B cell (primary cell): ENCODE measurements around the gene PNPLA1. TPM values are rescaled to one million over a fixed set of nuclear protein-coding genes. Genes with fewer than 3 reads are reported as not detected.

Experiments
- ATAC-seq: fragments of 200-7000 bp; cut with Tn5 transposase; one replicate; pipeline ENCODE4 v1.10.0; 2021; ENCODE audit warnings: low read depth, mild to moderate bottlenecking, moderate number of reproducible peaks, moderate library complexity
- CTCF ChIA-PET: fragments of 350-600 bp; sonication (Branson Sonifier 250); formaldehyde crosslinking; loops from one replicate; lab custom pipeline; 2021; ENCODE audit warnings: antibody characterized with exemption, inconsistent platforms; lab: Charles Lee
- POLR2A ChIA-PET: fragments of 350-600 bp; sonication (Branson Sonifier 250); formaldehyde crosslinking; loops from one replicate; lab custom pipeline; 2021; ENCODE audit warnings: antibody characterized with exemption; lab: Charles Lee
- DNase-seq: peaks from one replicate; pipeline ENCODE4 v3.0.0; 2013
- H2AFZ ChIP-seq: 2 replicates; pipeline ENCODE4 v1.6.1; 2012; ENCODE audit warnings: mild to moderate bottlenecking, low read depth, low read length; ENCODE audit not compliant: insufficient read depth, poor library complexity, severe bottlenecking
- H3K27ac ChIP-seq, 2 donors: 1 replicate in 1 of 2; 2 replicates in 1 of 2; pipeline ENCODE4 v1.5.1; 2012 to 2013; ENCODE audit warnings: low read length in 2 of 2, mild to moderate bottlenecking in 2 of 2, moderate library complexity in 1 of 2
- H3K27me3 ChIP-seq, 4 experiments: fragments of 200-600 bp in 1 of 4; sonication (generic) in 1 of 4; replicated peaks in 1 of 4; 1 replicate in 2 of 4; 2 replicates in 2 of 4; pipeline versions ENCODE4 v1.6.1 to v1.7.0; 2013 to 2016; ENCODE audit warnings: low read length in 3 of 4, mild to moderate bottlenecking in 2 of 4, mixed read lengths in 1 of 4, moderate library complexity in 1 of 4; ENCODE audit not compliant: insufficient read depth in 4 of 4, control insufficient read depth in 3 of 4; ENCODE audit errors: control extremely low read depth in 1 of 4
- H3K36me3 ChIP-seq, 2 experiments: replicated peaks in 1 of 2; 1 replicate in 1 of 2; 2 replicates in 1 of 2; pipeline versions ENCODE4 v1.6.1 to v1.7.1; 2013; ENCODE audit warnings: low read length in 1 of 2; ENCODE audit not compliant: insufficient read depth in 2 of 2, control insufficient read depth in 1 of 2; ENCODE audit errors: control extremely low read depth in 1 of 2, extremely low read depth in 1 of 2
- H3K4me1 ChIP-seq, 2 donors: fragments of 200-600 bp in 1 of 2; sonication (generic) in 1 of 2; 1 replicate in 1 of 2; 2 replicates in 1 of 2; pipeline versions ENCODE4 v1.5.1 to v1.6.1; 2013 to 2017; ENCODE audit warnings: low read length in 2 of 2; ENCODE audit not compliant: control insufficient read depth in 2 of 2, insufficient read depth in 2 of 2
- H3K4me2 ChIP-seq: replicated peaks from 2 replicates; pipeline ENCODE3; 2012; ENCODE audit warnings: mild to moderate bottlenecking, low read depth, low read length; ENCODE audit not compliant: poor library complexity, severe bottlenecking
- H3K4me3 ChIP-seq, 5 experiments: fragments of 200-600 bp in 1 of 5; sonication (generic) in 1 of 5; 1 replicate in 3 of 5; 2 replicates in 2 of 5; pipeline versions ENCODE4 v1.5.1 to v1.7.0; 2011 to 2016; ENCODE audit warnings: low read length in 4 of 5, mild to moderate bottlenecking in 4 of 5, low read depth in 2 of 5, control low read depth in 1 of 5, moderate library complexity in 1 of 5; ENCODE audit not compliant: insufficient read depth in 1 of 5; ENCODE audit errors: control extremely low read depth in 1 of 5, extremely low read depth in 1 of 5
- H3K79me2 ChIP-seq: fragments of 200-600 bp; sonication (generic); one replicate; pipeline ENCODE4 v1.6.0; 2016; ENCODE audit warnings: low read length; ENCODE audit not compliant: control insufficient read depth, insufficient read depth
- H3K9ac ChIP-seq: fragments of 200-600 bp; sonication (generic); 2 replicates; pipeline ENCODE4 v1.6.1; 2017; ENCODE audit warnings: mild to moderate bottlenecking, low read length, moderate library complexity
- H3K9me3 ChIP-seq, 3 donors: one replicate each; pipeline versions ENCODE4 v1.6.1 to v1.7.1; 2013; ENCODE audit warnings: low read length in 2 of 3; ENCODE audit not compliant: control insufficient read depth in 2 of 3, insufficient read depth in 1 of 3; ENCODE audit errors: control extremely low read depth in 1 of 3
- H4K20me1 ChIP-seq: 2 replicates; pipeline ENCODE4 v1.6.0; 2012; ENCODE audit warnings: mild to moderate bottlenecking, low read length; ENCODE audit not compliant: insufficient read depth, control insufficient read depth, poor library complexity, severe bottlenecking
- H3K27ac Mint-ChIP-seq: one replicate; pipeline ENCODE4 v1.8.0; 2021; ENCODE audit warnings: mixed read lengths
- H3K27me3 Mint-ChIP-seq: one replicate; pipeline ENCODE4 v1.8.0; 2021; ENCODE audit warnings: mixed read lengths
- H3K4me1 Mint-ChIP-seq: one replicate; pipeline ENCODE4 v1.8.0; 2021; ENCODE audit warnings: mixed read lengths
- H3K4me3 Mint-ChIP-seq: one replicate; pipeline ENCODE4 v1.8.0; 2021; ENCODE audit warnings: mixed read lengths
- H3K9me3 Mint-ChIP-seq: one replicate; pipeline ENCODE4 v1.8.0; 2022; ENCODE audit warnings: mixed read lengths; ENCODE audit not compliant: insufficient read depth
- EZH2 ChIP-seq: IDR thresholded peaks from 2 replicates; pipeline ENCODE4 v1.6.1; 2012; ENCODE audit warnings: borderline replicate concordance, low read depth, mild to moderate bottlenecking, moderate library complexity, low read length; ENCODE audit not compliant: insufficient read depth, poor library complexity, severe bottlenecking
- WGBS: methylation state at CpG from one replicate; pipeline ENCODE4 v1.1.5; 2013; ENCODE audit warnings: missing lambda C conversion rate; ENCODE audit not compliant: insufficient coverage; 5-methylcytosine and 5-hydroxymethylcytosine counted together
- intact Hi-C: fragments of 100-400 bp; cut with micrococcal nuclease; formaldehyde crosslinking; loops from one replicate; pipeline ENCODE4 v1.10.0; 2022
- polyA plus RNA-seq: library from polyadenylated mRNA; depleted of rRNA; stranded (reverse); fragments of >200 nt; gene quantifications from 2 replicates; pipeline ENCODE4 v1.2.3, GENCODE V29; 2012
- total RNA-seq, 2 donors: library from RNA; stranded (reverse); fragments of 120-200 nt in 1 of 2; gene quantifications; 1 replicate in 1 of 2; 2 replicates in 1 of 2; pipeline versions ENCODE4 v1.2.3 to v1.2.4, GENCODE V29; 2013 to 2022
- TF ChIP-seq, protein P1 (sequence below): fragments of 200-600 bp; IDR thresholded peaks from one replicate; pipeline ENCODE4 v1.8.0; 2022; ENCODE audit warnings: antibody characterized with exemption, mild to moderate bottlenecking

The PNPLA1 gene
- total and polyA plus RNA-seq, 2 donors (not counting 1 experiment from before 2014, with no cell fraction given): 0.12 TPM; not detected in 1

DNA sequence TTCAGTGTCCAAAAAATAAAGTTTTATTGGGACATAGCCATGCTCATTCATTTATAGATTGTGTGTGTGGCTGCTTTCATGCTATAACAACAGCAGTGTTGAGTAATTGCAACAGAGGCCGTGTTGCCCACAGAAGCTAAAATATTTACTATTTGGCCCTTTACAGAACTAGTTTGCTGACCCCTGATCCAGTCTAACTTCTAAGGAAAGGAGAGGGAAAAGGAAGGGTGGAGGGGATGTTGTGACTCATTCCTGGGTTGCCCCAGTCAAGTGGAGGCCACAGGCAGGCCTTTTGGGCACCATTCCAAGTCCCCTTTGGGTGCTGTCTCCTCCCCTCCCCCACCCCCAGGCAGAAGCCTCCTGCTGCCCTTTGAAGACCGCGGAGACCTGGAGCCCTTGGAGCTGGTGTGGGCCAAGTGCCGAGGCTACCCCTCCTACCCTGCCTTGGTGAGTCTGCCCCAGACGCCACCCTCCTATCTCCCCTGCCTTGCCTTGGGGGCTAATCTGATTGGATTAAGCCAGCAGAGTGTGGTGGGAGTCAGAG, 44.9 kb upstream of the PNPLA1 start:
- no CpG with 5 or more reads among the region's 5 CpGs for WGBS
- ChIA-PET CTCF (interaction anchor here (0.8 kb wide), 1 partner anchor 10 kb away, joined by 5 read pairs; no protein-coding TSS in a partner anchor), POLR2A (no interaction called here)
- Histone ChIP-seq H3K9ac (no peak overlapping the region), H3K27ac (no peak overlapping the region), H3K4me2 (no peak overlapping the region), H3K4me1 (no peaks in the 10 kb centered on the region), H3K4me3 (no peak overlapping the region), H4K20me1 (no peaks in the 10 kb centered on the region), H2AFZ (no peak overlapping the region), H3K36me3 (peaks cover 4 to 66% of the 10 kb centered on the region in 2 experiments), H3K27me3 (no peaks in the 10 kb centered on the region), H3K79me2 (no peaks in the 10 kb centered on the region), H3K9me3 (no peaks in the 10 kb centered on the region)
- intact Hi-C loops: no loop called here
- DNase-seq: no peak
- no peak overlapping the region for H3K27ac Mint-ChIP-seq
- no peaks in the 10 kb centered on the region for H3K27me3 Mint-ChIP-seq
- H3K9me3 Mint-ChIP-seq: no peaks in the 10 kb centered on the region
- no peak overlapping the region for H3K4me3 Mint-ChIP-seq
- TF ChIP-seq, protein P1, sequence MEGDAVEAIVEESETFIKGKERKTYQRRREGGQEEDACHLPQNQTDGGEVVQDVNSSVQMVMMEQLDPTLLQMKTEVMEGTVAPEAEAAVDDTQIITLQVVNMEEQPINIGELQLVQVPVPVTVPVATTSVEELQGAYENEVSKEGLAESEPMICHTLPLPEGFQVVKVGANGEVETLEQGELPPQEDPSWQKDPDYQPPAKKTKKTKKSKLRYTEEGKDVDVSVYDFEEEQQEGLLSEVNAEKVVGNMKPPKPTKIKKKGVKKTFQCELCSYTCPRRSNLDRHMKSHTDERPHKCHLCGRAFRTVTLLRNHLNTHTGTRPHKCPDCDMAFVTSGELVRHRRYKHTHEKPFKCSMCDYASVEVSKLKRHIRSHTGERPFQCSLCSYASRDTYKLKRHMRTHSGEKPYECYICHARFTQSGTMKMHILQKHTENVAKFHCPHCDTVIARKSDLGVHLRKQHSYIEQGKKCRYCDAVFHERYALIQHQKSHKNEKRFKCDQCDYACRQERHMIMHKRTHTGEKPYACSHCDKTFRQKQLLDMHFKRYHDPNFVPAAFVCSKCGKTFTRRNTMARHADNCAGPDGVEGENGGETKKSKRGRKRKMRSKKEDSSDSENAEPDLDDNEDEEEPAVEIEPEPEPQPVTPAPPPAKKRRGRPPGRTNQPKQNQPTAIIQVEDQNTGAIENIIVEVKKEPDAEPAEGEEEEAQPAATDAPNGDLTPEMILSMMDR: no peak
- no peak for ATAC-seq
- H3K4me1 Mint-ChIP-seq: no peaks in the 10 kb centered on the region

GRCh38 chr6:36226438-36227047, 43.3 kb upstream of the PNPLA1 start:
- intact Hi-C loops: no loop called here
- Histone ChIP-seq H3K79me2 (no peaks in the 10 kb centered on the region), H3K36me3 (peaks cover 4 to 74% of the 10 kb centered on the region in 2 experiments), H2AFZ (no peak overlapping the region), H3K9ac (no peak overlapping the region), H3K4me3 (no peak overlapping the region), H3K27me3 (no peaks in the 10 kb centered on the region), H3K9me3 (no peaks in the 10 kb centered on the region), H4K20me1 (no peaks in the 10 kb centered on the region), H3K4me1 (no peaks in the 10 kb centered on the region), H3K4me2 (no peak overlapping the region), H3K27ac (no peak overlapping the region)
- no peak overlapping the region for H3K27ac Mint-ChIP-seq
- WGBS: 100% methylated on average over 3 of the region's 4 CpGs
- ChIA-PET POLR2A (no interaction called here), CTCF (no interaction called here)
- DNase-seq (no peak), ATAC-seq (no peak)
- no peaks in the 10 kb centered on the region for H3K9me3 Mint-ChIP-seq
- TF ChIP-seq EZH2: no peak
- TF ChIP-seq, protein P1: no peak
- H3K27me3 Mint-ChIP-seq: no peaks in the 10 kb centered on the region
- H3K4me1 Mint-ChIP-seq: no peaks in the 10 kb centered on the region
- H3K4me3 Mint-ChIP-seq: no peak overlapping the region
